HL-60 (cell line): ENCODE measurements around the gene ATP11B.

Source experiments
- CTCF ChIP-seq: IDR thresholded peaks from one replicate; pipeline ENCODE4 v1.5.1; 2011; ENCODE audit warnings: low read length, control low read depth, inconsistent platforms; ENCODE audit not compliant: insufficient read depth
- TF ChIP-seq, protein P1 (sequence below): IDR thresholded peaks from 2 replicates; pipeline ENCODE4 v1.6.1; 2012; ENCODE audit warnings: low read depth; ENCODE audit not compliant: insufficient replicate concordance

- TF ChIP-seq CTCF, result no peak
- TF ChIP-seq, protein P1, sequence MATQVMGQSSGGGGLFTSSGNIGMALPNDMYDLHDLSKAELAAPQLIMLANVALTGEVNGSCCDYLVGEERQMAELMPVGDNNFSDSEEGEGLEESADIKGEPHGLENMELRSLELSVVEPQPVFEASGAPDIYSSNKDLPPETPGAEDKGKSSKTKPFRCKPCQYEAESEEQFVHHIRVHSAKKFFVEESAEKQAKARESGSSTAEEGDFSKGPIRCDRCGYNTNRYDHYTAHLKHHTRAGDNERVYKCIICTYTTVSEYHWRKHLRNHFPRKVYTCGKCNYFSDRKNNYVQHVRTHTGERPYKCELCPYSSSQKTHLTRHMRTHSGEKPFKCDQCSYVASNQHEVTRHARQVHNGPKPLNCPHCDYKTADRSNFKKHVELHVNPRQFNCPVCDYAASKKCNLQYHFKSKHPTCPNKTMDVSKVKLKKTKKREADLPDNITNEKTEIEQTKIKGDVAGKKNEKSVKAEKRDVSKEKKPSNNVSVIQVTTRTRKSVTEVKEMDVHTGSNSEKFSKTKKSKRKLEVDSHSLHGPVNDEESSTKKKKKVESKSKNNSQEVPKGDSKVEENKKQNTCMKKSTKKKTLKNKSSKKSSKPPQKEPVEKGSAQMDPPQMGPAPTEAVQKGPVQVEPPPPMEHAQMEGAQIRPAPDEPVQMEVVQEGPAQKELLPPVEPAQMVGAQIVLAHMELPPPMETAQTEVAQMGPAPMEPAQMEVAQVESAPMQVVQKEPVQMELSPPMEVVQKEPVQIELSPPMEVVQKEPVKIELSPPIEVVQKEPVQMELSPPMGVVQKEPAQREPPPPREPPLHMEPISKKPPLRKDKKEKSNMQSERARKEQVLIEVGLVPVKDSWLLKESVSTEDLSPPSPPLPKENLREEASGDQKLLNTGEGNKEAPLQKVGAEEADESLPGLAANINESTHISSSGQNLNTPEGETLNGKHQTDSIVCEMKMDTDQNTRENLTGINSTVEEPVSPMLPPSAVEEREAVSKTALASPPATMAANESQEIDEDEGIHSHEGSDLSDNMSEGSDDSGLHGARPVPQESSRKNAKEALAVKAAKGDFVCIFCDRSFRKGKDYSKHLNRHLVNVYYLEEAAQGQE, result no peak
These were observed 7.2 kb downstream of the ATP11B start for GRCh38 chr3:182800508-182800907.
